C4-2B (cell line): ENCODE measurements around the gene AMZ1.
"Not testable (repeated sequence)": the region's sequence is repeated elsewhere in the genome, so short reads cannot be mapped to it uniquely, and the experiment has no call there.

Experiments
- ZFX ChIP-seq: fragments of 450-650 bp; IDR thresholded peaks from 2 replicates; pipeline ENCODE4 v1.6.1; 2017
- TF ChIP-seq, protein P1 (sequence below): fragments of 450-650 bp; conservative IDR thresholded peaks from 2 replicates; pipeline ENCODE4 v1.5.1; 2017; ENCODE audit warnings: mild to moderate bottlenecking

DNA sequence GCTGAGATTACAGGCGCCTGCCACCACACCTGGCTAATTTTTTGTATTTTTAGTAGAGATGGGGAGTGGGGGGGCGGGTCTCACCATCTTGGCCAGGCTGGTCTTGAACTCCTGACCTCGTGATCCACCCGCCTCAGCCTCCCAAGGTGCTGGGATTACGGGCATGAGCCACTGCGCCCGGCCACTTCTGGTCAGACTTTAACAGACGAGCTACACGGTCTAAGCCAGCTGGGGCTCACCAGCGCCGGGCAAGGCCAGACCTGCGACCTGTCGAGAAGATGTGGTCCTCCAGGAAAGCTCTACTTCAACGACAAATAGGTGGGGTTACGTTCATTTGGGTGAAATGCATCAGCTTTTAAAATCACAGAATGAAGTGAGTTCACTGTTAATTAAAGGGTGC lies 36.0 kb downstream of the AMZ1 start:
- TF ChIP-seq, protein P1, sequence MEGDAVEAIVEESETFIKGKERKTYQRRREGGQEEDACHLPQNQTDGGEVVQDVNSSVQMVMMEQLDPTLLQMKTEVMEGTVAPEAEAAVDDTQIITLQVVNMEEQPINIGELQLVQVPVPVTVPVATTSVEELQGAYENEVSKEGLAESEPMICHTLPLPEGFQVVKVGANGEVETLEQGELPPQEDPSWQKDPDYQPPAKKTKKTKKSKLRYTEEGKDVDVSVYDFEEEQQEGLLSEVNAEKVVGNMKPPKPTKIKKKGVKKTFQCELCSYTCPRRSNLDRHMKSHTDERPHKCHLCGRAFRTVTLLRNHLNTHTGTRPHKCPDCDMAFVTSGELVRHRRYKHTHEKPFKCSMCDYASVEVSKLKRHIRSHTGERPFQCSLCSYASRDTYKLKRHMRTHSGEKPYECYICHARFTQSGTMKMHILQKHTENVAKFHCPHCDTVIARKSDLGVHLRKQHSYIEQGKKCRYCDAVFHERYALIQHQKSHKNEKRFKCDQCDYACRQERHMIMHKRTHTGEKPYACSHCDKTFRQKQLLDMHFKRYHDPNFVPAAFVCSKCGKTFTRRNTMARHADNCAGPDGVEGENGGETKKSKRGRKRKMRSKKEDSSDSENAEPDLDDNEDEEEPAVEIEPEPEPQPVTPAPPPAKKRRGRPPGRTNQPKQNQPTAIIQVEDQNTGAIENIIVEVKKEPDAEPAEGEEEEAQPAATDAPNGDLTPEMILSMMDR = not testable (repeated sequence)
- TF ChIP-seq ZFX = not testable (repeated sequence)
